Fibroblast of mammary gland (primary cell): ENCODE data around the gene BIK.

Source experiments
- DNase-seq: peaks from one replicate; pipeline ENCODE4 v3.0.0-alpha.2; 2010; ENCODE audit warnings: low read depth
- H3K4me3 ChIP-seq: 2 replicates; pipeline ENCODE4 v1.5.1; 2011; ENCODE audit warnings: low read depth, mild to moderate bottlenecking, low read length, moderate library complexity; ENCODE audit not compliant: control insufficient read depth
- CTCF ChIP-seq: conservative IDR thresholded peaks from 2 replicates; pipeline ENCODE4 v1.5.1; 2011; ENCODE audit warnings: low read depth, low read length, inconsistent platforms; ENCODE audit not compliant: control insufficient read depth, insufficient read depth

Gene BIK

GRCh38 chr22:43167001-43167589 lies 56.5 kb downstream of the BIK start:
- TF ChIP-seq CTCF = no peak
- no peak overlapping the region for H3K4me3 ChIP-seq
- no peak for DNase-seq

GRCh38 chr22:43168471-43169309 lies 58.1 kb downstream of the BIK start:
- H3K4me3 ChIP-seq = no peak overlapping the region
- TF ChIP-seq CTCF = no peak
- DNase-seq = no peak

- H3K4me3 ChIP-seq = no peak overlapping the region
- DNase-seq = no peak
- no peak for TF ChIP-seq CTCF
These were observed 59.0 kb downstream of the BIK start for GRCh38 chr22:43169310-43170130.

- TF ChIP-seq CTCF = no peak
- H3K4me3 ChIP-seq = no peak overlapping the region
- no peak for DNase-seq
These were observed 59.6 kb downstream of the BIK start for GRCh38 chr22:43170131-43170480.

DNA sequence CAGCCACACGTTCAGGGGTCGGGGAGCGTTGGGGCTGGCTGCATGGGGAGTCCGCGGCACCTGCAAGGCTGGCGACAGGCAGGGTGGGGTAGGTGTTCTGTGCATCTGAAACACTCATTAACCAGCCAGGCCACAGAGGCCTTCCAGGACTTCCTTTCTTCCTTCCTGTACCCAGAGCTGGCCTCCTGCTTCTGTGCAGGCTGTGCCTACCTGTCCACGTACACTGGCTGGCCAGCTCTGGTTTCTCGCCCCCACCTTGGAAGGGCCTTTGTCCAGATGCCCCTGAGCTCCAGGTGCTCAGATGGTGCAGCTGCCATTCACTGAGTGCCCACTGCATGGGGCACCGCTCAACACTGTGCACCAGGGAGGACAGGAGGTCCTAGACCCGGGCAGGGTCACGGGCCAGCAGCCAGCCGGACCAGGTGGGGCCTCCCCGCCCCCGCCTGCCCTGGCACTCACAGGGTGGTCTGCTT lies 60.5 kb downstream of the BIK start:
- no peak for DNase-seq
- no peak overlapping the region for H3K4me3 ChIP-seq
- no peak for TF ChIP-seq CTCF

DNA sequence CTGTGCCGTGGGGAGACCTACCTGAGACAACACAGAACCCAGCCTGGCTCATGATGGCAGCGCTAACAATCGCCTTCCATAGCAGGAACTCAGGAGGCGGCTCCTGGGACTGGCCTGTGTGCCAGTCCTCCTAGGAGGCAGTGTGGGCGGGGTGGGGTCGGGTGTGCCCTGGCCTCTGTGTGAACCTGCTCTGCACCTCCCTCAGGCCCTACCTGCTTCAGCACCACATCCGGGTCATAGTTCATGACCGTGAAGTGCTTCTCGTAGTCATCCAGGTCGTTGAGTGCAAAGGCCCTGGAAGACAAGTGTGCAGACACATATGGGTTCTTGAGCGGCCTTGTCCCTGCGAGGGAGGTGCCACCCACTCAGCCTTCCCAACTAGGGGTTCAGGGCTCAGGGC lies 61.1 kb downstream of the BIK start:
- H3K4me3 ChIP-seq = no peak overlapping the region
- no peak for TF ChIP-seq CTCF
- DNase-seq = no peak
